H9 (cell line): ENCODE results near the gene SHTN1. TPM values are rescaled to one million over a fixed set of nuclear protein-coding genes. Genes with fewer than 3 reads are reported as not detected.
A peak's percentile ranks its signal among the peaks of the same experiment; 100 is the strongest.

Experiments used
- DNase-seq: peaks from one replicate; pipeline ENCODE4 v3.0.0-alpha.2; 2017
- H2AFZ ChIP-seq: one replicate; pipeline ENCODE4 v1.6.1; 2013; ENCODE audit warnings: mild to moderate bottlenecking, low read length, control low read depth, moderate library complexity
- H2AK5ac ChIP-seq: 2 replicates; pipeline ENCODE4 v1.6.1; 2013; ENCODE audit warnings: low read length, control low read depth, mixed read lengths; ENCODE audit not compliant: insufficient read length
- H2BK120ac ChIP-seq: one replicate; pipeline ENCODE4 v1.6.1; 2013; ENCODE audit warnings: low read depth, mild to moderate bottlenecking, low read length, control low read depth, inconsistent platforms; ENCODE audit not compliant: poor library complexity, severe bottlenecking
- H2BK12ac ChIP-seq: 2 replicates; pipeline ENCODE4 v1.6.1; 2013; ENCODE audit warnings: low read length, control low read depth, mixed read lengths, low read depth; ENCODE audit not compliant: insufficient read length
- H2BK15ac ChIP-seq: 2 replicates; pipeline ENCODE4 v1.6.1; 2013; ENCODE audit warnings: low read depth, low read length, control low read depth
- H2BK20ac ChIP-seq: one replicate; pipeline ENCODE4 v1.6.1; 2013; ENCODE audit warnings: low read depth, mild to moderate bottlenecking, low read length, control low read depth, inconsistent platforms; ENCODE audit not compliant: poor library complexity, severe bottlenecking
- H2BK5ac ChIP-seq: 2 replicates; pipeline ENCODE4 v1.6.1; 2013; ENCODE audit warnings: low read length, control low read depth, mixed read lengths; ENCODE audit not compliant: insufficient read length
- H3K14ac ChIP-seq: 2 replicates; pipeline ENCODE4 v1.6.1; 2013; ENCODE audit warnings: low read length, control low read depth; ENCODE audit not compliant: insufficient read depth
- H3K18ac ChIP-seq: 2 replicates; pipeline ENCODE4 v1.6.1; 2013; ENCODE audit warnings: low read depth, mild to moderate bottlenecking, mixed read lengths, low read length, control low read depth; ENCODE audit not compliant: insufficient read length
- H3K23ac ChIP-seq: 2 replicates; pipeline ENCODE4 v1.6.1; 2013; ENCODE audit warnings: low read length, control low read depth, mixed read lengths, low read depth; ENCODE audit not compliant: insufficient read length
- H3K23me2 ChIP-seq: 2 replicates; pipeline ENCODE4 v1.6.1; 2013; ENCODE audit warnings: low read depth, mild to moderate bottlenecking, mixed read lengths, low read length, control low read depth; ENCODE audit not compliant: insufficient read length, poor library complexity, severe bottlenecking
- H3K27ac ChIP-seq: 2 replicates; pipeline ENCODE4 v1.5.1; 2013; ENCODE audit warnings: low read length, control low read depth, mixed read lengths, low read depth; ENCODE audit not compliant: insufficient read length
- H3K27me3 ChIP-seq: 2 replicates; pipeline ENCODE4 v1.6.1; 2013; ENCODE audit warnings: low read length, control low read depth, inconsistent platforms; ENCODE audit not compliant: insufficient read depth
- H3K4ac ChIP-seq: 2 replicates; pipeline ENCODE4 v1.6.1; 2013; ENCODE audit warnings: low read depth, mild to moderate bottlenecking, control low read depth, inconsistent platforms, low read length, moderate library complexity
- H3K4me1 ChIP-seq: 2 replicates; pipeline ENCODE4 v1.6.1; 2013; ENCODE audit warnings: low read length, control low read depth, inconsistent platforms; ENCODE audit not compliant: insufficient read depth
- H3K4me2 ChIP-seq: 2 replicates; pipeline ENCODE4 v1.6.1; 2013; ENCODE audit warnings: low read length, control low read depth, mixed read lengths; ENCODE audit not compliant: insufficient read length, insufficient read depth
- H3K56ac ChIP-seq: 2 replicates; pipeline ENCODE4 v1.6.1; 2013; ENCODE audit warnings: low read depth, mild to moderate bottlenecking, mixed read lengths, low read length, control low read depth; ENCODE audit not compliant: insufficient read length
- H3K79me1 ChIP-seq: 2 replicates; pipeline ENCODE4 v1.6.1; 2013; ENCODE audit warnings: low read depth, mild to moderate bottlenecking, moderate library complexity, low read length, control low read depth, inconsistent platforms; ENCODE audit not compliant: insufficient read depth, poor library complexity, severe bottlenecking
- H3K79me2 ChIP-seq: 2 replicates; pipeline ENCODE4 v1.6.1; 2013; ENCODE audit warnings: low read length, control low read depth, inconsistent platforms; ENCODE audit not compliant: insufficient read depth
- H3K9ac ChIP-seq: 2 replicates; pipeline ENCODE4 v1.6.1; 2013; ENCODE audit warnings: low read length, control low read depth, mixed read lengths; ENCODE audit not compliant: insufficient read length; ENCODE audit errors: extremely low read depth
- H3K9me3 ChIP-seq: one replicate; pipeline ENCODE4 v1.6.1; 2013; ENCODE audit warnings: low read depth, low read length, inconsistent platforms; ENCODE audit not compliant: control insufficient read depth
- H3T11ph ChIP-seq: one replicate; pipeline ENCODE4 v1.6.1; 2013; ENCODE audit warnings: mild to moderate bottlenecking, low read length, control low read depth, inconsistent platforms
- H4K20me1 ChIP-seq: one replicate; pipeline ENCODE4 v1.6.1; 2013; ENCODE audit not compliant: control insufficient read depth, insufficient read length, insufficient read depth
- H4K5ac ChIP-seq: 2 replicates; pipeline ENCODE4 v1.6.1; 2013; ENCODE audit warnings: low read depth, mild to moderate bottlenecking, mixed read lengths, low read length, control low read depth; ENCODE audit not compliant: insufficient read length
- H4K8ac ChIP-seq: replicated peaks from 2 replicates; pipeline ENCODE4 v1.6.1; 2013; ENCODE audit warnings: low read length, control low read depth, mixed read lengths, low read depth; ENCODE audit not compliant: insufficient read length
- H4K91ac ChIP-seq: 2 replicates; pipeline ENCODE4 v1.6.1; 2013; ENCODE audit warnings: low read depth, mild to moderate bottlenecking, moderate library complexity, mixed read lengths, low read length, control low read depth; ENCODE audit not compliant: insufficient read length
- H3K27ac Mint-ChIP-seq, 3 experiments: 2 replicates in 2 of 3; 3 replicates in 1 of 3; pipeline ENCODE4 v1.8.0; 2020 to 2021; ENCODE audit warnings: mixed read lengths in 3 of 3, mild to moderate bottlenecking in 1 of 3, moderate library complexity in 1 of 3
- H3K27me3 Mint-ChIP-seq: 2 replicates; pipeline ENCODE4 v1.8.0; 2021; ENCODE audit warnings: low read depth, mild to moderate bottlenecking, moderate library complexity, mixed read lengths
- H3K36me3 Mint-ChIP-seq, 3 experiments: 2 replicates in 2 of 3; 3 replicates in 1 of 3; pipeline ENCODE4 v1.8.0; 2020 to 2021; ENCODE audit warnings: low read depth in 3 of 3, mixed read lengths in 3 of 3; ENCODE audit not compliant: insufficient read depth in 1 of 3
- H3K4me1 Mint-ChIP-seq, 2 experiments: 2 replicates each; pipeline ENCODE4 v1.8.0; 2020; ENCODE audit warnings: mixed read lengths in 2 of 2
- H3K4me3 Mint-ChIP-seq, 2 experiments: 2 replicates in 1 of 2; 3 replicates in 1 of 2; pipeline ENCODE4 v1.8.0; 2020 to 2021; ENCODE audit warnings: mild to moderate bottlenecking in 2 of 2, mixed read lengths in 2 of 2, moderate library complexity in 1 of 2
- H3K9me3 Mint-ChIP-seq, 2 experiments: 2 replicates in 1 of 2; 3 replicates in 1 of 2; pipeline ENCODE4 v1.8.0; 2020; ENCODE audit warnings: mild to moderate bottlenecking in 2 of 2, mixed read lengths in 2 of 2, moderate library complexity in 1 of 2
- CTCF ChIP-seq: fragments of 200-600 bp; sonication (generic); conservative IDR thresholded peaks from 3 replicates; pipeline ENCODE4 v1.8.0; 2021; ENCODE audit warnings: antibody characterized with exemption, mild to moderate bottlenecking
- WGBS: extraction: QIAGEN DNeasy Blood & Tissue Kit; methylation state at CpG from one replicate; pipeline ENCODE4 v1.1.7; 2013; ENCODE audit warnings: missing lambda C conversion rate, low lambda C conversion rate, mixed read lengths; ENCODE audit not compliant: insufficient read length; ENCODE audit errors: extremely low coverage; 5-methylcytosine and 5-hydroxymethylcytosine counted together
- total RNA-seq: library from RNA; stranded (reverse); gene quantifications from 2 replicates; pipeline ENCODE4 v1.2.1, GENCODE V29; 2021

The SHTN1 gene
- total RNA-seq, 1 experiment from 2014 or later: 22.1 TPM

- TF ChIP-seq CTCF: no peak
- DNase-seq: no peak
- Histone ChIP-seq H3K23me2 (no peaks in the 10 kb centered on the region), H3T11ph (no peak overlapping the region), H3K9me3 (no peaks in the 10 kb centered on the region), H2BK15ac (no peak overlapping the region), H2BK20ac (no peak overlapping the region), H3K9ac (no peak overlapping the region), H4K20me1 (no peaks in the 10 kb centered on the region), H4K5ac (no peak overlapping the region), H3K4me1 (no peaks in the 10 kb centered on the region; the same call in 1 of the 2 replicates), H4K8ac (no peak overlapping the region), H3K56ac (no peak overlapping the region), H2BK120ac (no peak overlapping the region), H2BK5ac (no peak overlapping the region), H2AFZ (no peak overlapping the region), H3K4ac (no peak overlapping the region), H2BK12ac (no peak overlapping the region), H3K79me1 (no peaks in the 10 kb centered on the region), H3K27ac (no peak overlapping the region), H3K27me3 (no peaks in the 10 kb centered on the region; the same call in 1 of the 2 replicates), H3K14ac (no peak overlapping the region), H3K4me2 (no peak overlapping the region), H3K79me2 (no peaks in the 10 kb centered on the region), H4K91ac (no peak overlapping the region), H3K23ac (no peak overlapping the region), H2AK5ac (no peak overlapping the region), H3K18ac (no peak overlapping the region)
- H3K27ac Mint-ChIP-seq: peak overlapping the region in 1 of 3 experiments; percentile 95; a peak in 3 of 7 replicates
- H3K36me3 Mint-ChIP-seq: no peaks in the 10 kb centered on the region; a peak in 2 of 7 replicates
- peak overlapping the region in 1 of 2 experiments; percentile 21; a peak in 2 of 5 replicates for H3K4me3 Mint-ChIP-seq
- no CpG with 5 or more reads among the region's 1 CpG for WGBS
- no peaks in the 10 kb centered on the region for H3K9me3 Mint-ChIP-seq
- peaks cover 1% of the 10 kb centered on the region; the same call in 1 of the 2 replicates for H3K27me3 Mint-ChIP-seq
- peaks cover 64 to 65% of the 10 kb centered on the region in 2 experiments for H3K4me1 Mint-ChIP-seq
These were observed 12.8 kb downstream of the SHTN1 start for GRCh38 chr10:116992183-116992582.
